ENCODE measurements around the gene CNKSR1. TPM values are rescaled to one million over a fixed set of nuclear protein-coding genes. Genes with fewer than 3 reads are reported as not detected.

Gene CNKSR1
- polyA plus RNA-seq, 1 of the 3 experiments (the other 2 are of a cell fraction): 0.49 TPM

GRCh38 chr1:26180010-26180506 is 2.8 kb downstream of the CNKSR1 start (continued):
- no peak for TF ChIP-seq TAF1 (IDR thresholded peaks at IDR 0.05; ENCODE audit: borderline replicate concordance, low read depth, low read length)
- TF ChIP-seq NRF1 (IDR thresholded peaks at IDR 0.05; ENCODE audit: low read depth, low read length): no peak
- no peak for TF ChIP-seq RFX5 (IDR thresholded peaks at IDR 0.05; ENCODE audit: low read length)
- no peak for TF ChIP-seq MAX (IDR thresholded peaks at IDR 0.05; ENCODE audit: low read depth)
- TF ChIP-seq YY1 (IDR thresholded peaks at IDR 0.05; ENCODE audit: low read depth): no peak

GRCh38 chr1:26181586-26182382 is 4.5 kb downstream of the CNKSR1 start:
- Histone ChIP-seq H3K79me2 (ENCODE audit: insufficient read depth) (no peaks in the 10 kb centered on the region), H3K27ac (ENCODE audit: low read depth in 2 of 2, low read length in 1 of 2) (no peak overlapping the region), H3K4me3 (ENCODE audit: low read depth in 2 of 2, low read length in 1 of 2) (no peak overlapping the region), H3K36me3 (replicated peaks in 1 of 2; ENCODE audit: control insufficient read depth in 1 of 2, insufficient read depth in 2 of 2, low read length in 1 of 2) (no peaks in the 10 kb centered on the region), H3K9ac (no peak overlapping the region), H4K20me1 (ENCODE audit: insufficient read depth) (no peaks in the 10 kb centered on the region), H3K27me3 (ENCODE audit: insufficient read depth) (no peaks in the 10 kb centered on the region), H3K4me2 (no peak overlapping the region), H3K9me3 (no peaks in the 10 kb centered on the region), H3K9me2 (no peaks in the 10 kb centered on the region), H3K4me1 (ENCODE audit: control insufficient read depth in 1 of 2, insufficient read depth in 2 of 2, low read depth in 1 of 2, low read length in 1 of 2) (no peaks in the 10 kb centered on the region; a peak in 1 of 4 replicates), H2AFZ (ENCODE audit: low read depth) (no peak overlapping the region), H3F3A (replicated peaks; ENCODE audit: insufficient read depth) (no peaks in the 10 kb centered on the region)
- 62% methylated on average over 7 of the region's 9 CpGs for WGBS (ENCODE audit: low lambda C conversion rate)
- no peak for DNase-seq
- POLR2A ChIA-PET: no interaction called here
- CTCF ChIA-PET: interaction anchor here (0.5 to 1.6 kb wide), 3 partner anchors 12 to 52 kb away, joined by 3 to 6 read pairs (median 3); partner anchors contain the start of genes CEP85 and ZNF593
- TF ChIP-seq TAF1 (IDR thresholded peaks at IDR 0.05; ENCODE audit: borderline replicate concordance, low read depth, low read length) (no peak), MXI1 (IDR thresholded peaks at IDR 0.05; ENCODE audit: low read depth, low read length) (no peak), EP300 (IDR thresholded peaks at IDR 0.05; ENCODE audit: borderline replicate concordance in 1 of 2, low read depth in 1 of 2, low read length in 1 of 2) (no peak), FOXM1 (IDR thresholded peaks at IDR 0.05; ENCODE audit: low read depth) (no peak), TCF12 (IDR thresholded peaks at IDR 0.05) (no peak), RXRA (IDR thresholded peaks at IDR 0.05; ENCODE audit: borderline replicate concordance, low read depth) (no peak), CHD2 (IDR thresholded peaks at IDR 0.05; ENCODE audit: low read length, partially characterized antibody) (no peak), FOXJ3 (CRISPR knock-in tag; IDR thresholded peaks at IDR 0.05) (no peak), USF2 (IDR thresholded peaks at IDR 0.05; ENCODE audit: borderline replicate concordance, low read depth, low read length) (no peak), PBX3 (IDR thresholded peaks at IDR 0.05) (no peak), USF1 (IDR thresholded peaks at IDR 0.05; ENCODE audit: borderline replicate concordance, low read depth) (no peak), GABPA (IDR thresholded peaks at IDR 0.05; ENCODE audit: low read depth) (no peak), NRF1 (IDR thresholded peaks at IDR 0.05; ENCODE audit: low read depth, low read length) (no peak), RCOR1 (IDR thresholded peaks at IDR 0.05; ENCODE audit: low read length) (no peak), SMC3 (IDR thresholded peaks at IDR 0.05; ENCODE audit: low read depth, low read length) (no peak), RAD21 (IDR thresholded peaks at IDR 0.05; ENCODE audit: low read length) (no peak)
